Urothelium cell line (cell line): ENCODE results near the gene BID.
"Not testable (repeated sequence)": the region's sequence is repeated elsewhere in the genome, so short reads cannot be mapped to it uniquely, and the experiment has no call there.

Experiments used
- DNase-seq: peaks from one replicate; pipeline ENCODE4 v3.0.0; 2011; ENCODE audit warnings: low spot score, mixed read lengths
- FAIRE-seq: peaks from 2 replicates; lab custom pipeline; 2011; peaks lifted over from hg19 to GRCh38; lab: Jason Lieb, UNC

BID gene

DNA sequence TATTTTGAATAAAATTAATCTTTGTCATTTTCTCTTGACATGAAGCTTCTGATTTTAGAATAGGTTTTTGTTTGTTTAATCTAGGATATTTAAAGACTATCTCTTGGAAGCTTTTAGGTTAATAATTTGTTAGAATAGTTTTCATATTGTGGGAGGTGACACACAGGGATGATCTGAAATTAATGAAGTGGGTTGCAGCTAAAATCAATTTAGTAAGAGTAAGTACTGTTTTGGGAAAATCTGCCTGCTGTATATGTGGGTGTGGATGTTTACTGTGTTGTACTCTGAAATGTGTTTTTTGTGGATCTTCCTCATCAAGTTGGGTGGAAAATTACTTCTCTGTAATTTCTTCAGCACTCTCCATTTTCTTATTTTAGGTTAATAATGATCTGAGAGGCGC, 67.3 kb downstream of the BID start:
- DNase-seq (no peak), FAIRE-seq (no peak)

GRCh38 chr22:17705951-17706900, 68.0 kb downstream of the BID start:
- FAIRE-seq: peak; percentile 5

DNA sequence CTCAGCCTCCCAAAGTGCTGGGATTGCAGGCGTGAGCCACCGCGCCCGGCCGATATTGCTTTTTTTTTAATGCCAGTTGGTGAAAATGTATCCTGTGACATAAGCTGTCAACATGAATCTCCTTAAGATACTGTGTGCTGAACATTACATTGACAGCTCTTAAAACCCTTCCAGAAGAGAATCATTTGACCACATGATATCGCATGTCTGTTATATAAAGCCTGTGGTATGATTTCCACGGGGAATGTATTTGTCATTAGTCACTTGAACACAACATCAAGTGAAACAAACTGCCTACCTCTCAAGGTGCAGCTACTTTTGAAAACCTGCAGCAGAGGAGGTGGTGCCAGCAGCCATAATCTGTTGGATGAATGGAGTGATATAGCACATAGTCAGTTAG, 68.7 kb downstream of the BID start:
- FAIRE-seq: no peak

More at GRCh38 chr22:17705951-17706900, 68.0 kb downstream of the BID start:
- peak; percentile 82 for DNase-seq

DNA sequence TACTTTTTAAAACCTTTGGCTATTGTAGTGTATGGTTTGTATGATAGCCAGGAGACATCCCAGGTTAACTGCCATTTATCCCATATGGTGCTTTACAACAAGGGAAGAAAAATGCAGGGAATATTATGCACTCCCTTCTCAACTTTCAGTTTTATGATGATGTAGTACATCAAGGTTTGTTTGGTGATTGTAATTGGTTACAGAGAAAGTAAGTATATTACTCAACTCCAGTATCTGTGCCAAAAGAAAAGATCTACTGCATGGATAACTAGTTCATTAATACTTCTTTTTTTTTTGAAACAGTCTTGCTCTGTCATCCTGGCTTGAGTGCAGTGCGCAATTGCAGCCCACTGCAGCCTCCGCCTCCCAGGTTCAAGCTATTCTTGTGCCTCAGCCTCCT, 70.5 kb downstream of the BID start:
- FAIRE-seq: no peak

More for the DNA sequence above, 68.7 kb downstream of the BID start:
- DNase-seq: no peak

GRCh38 chr22:17700778-17701177, 73.5 kb downstream of the BID start:
- no peak for DNase-seq
- FAIRE-seq: no peak

More for the DNA sequence above, 70.5 kb downstream of the BID start:
- DNase-seq: no peak

DNA sequence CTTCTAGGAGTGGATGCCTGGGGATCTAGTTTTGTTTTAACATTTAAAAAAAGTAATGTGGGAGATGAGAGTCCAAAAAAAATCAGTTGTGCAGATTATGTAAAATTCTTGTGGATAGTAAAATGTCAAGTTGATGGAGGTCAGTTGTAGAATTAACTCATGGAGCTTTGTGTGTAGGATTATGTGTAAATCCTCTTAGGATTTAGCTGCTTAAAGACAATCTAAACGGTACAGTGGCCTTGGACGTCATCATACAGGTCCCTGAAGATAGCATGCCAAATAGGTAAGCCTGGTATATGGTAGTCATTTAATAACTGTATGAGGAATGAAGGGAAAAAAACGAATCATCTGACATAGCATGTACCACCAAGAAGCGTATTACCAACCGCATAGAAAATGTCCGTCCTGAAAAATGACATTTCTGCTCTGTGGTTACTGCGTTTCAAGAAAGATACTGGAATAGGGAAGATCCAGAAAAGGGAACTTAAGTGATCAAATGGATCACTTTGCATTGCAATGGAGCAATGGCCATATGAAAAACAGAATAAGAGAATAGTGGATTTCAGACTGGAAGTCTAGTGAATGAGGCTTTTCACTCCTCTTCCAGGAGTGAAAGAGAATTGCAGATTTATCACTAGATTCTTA, 74.5 kb downstream of the BID start:
- DNase-seq: no peak
- no peak for FAIRE-seq

DNA sequence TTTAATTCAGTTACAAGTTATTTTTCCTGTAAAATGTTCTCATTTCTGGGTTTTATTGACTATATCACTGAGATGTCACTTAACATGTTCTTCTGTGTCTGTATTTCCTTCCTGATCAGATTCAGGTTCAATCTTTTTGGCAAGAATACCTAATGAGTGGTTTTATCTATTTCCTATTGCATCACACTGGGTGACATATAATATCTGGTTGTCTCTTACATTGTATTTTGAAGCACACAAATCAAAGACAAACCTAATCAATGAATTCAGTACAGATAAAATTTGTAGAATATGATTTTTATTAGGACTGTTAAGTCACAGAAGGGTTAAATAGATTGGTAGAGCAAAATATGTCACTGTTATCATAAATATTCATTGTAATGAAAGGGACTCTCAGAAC, 75.3 kb downstream of the BID start:
- no peak for DNase-seq
- FAIRE-seq: no peak

DNA sequence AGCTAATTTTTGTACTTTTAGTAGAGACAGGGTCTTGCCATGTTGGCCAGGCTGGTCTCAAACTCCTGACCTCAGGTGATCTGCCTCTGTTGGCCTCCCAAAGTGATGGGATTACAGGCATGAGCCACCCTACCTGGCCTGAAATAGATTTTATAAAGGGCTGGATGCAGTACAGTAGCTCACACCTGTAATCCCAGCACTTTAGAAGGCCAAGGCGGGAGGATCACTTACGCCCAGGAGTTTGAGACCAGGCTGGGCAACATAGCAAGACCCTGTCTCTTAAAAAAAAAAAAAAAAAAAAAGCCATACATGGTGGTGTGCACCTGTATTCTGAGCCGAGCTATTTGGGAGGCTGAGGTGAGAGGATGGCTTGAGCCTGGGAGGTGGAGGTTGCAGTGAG, 76.0 kb downstream of the BID start:
- FAIRE-seq, DNase-seq: not testable (repeated sequence)

DNA sequence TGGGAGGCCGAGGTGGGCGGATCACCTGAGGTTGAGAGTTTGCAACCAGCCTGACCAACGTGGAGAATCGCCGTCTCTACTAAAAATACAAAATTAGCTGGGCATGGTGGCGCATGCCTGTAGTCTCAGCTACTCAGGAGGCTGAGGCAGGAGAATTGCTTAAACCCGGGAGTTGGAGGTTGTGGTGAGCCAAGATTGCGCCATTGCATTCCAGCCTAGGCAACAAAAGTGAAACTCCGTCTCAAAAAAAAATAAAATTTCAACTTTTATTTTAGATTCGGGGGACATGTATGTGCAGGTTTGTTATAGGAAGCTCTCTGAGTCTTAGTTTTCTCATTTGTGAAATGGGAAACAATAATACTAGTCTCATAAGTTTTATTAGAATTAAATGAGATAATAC, 77.1 kb downstream of the BID start:
- FAIRE-seq, DNase-seq: not testable (repeated sequence)

DNA sequence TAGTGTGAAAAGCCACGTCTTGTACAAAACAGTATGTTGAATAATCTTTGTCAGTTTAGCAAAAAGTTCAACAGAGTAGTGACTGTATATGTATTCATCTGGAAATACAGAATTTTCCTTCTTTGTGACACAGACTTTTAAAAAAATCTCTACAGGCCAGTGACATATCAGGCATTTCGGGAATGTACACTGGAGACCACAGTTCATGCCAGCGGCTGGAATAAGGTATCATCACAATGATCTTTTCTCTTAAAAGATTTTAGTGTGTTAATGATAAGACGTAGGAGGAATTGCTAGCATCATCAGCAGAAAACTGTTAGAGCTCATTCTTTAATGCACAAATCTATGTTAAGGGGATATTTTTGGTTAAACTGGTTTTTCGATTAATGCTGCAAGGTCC, 78.3 kb downstream of the BID start:
- no peak for DNase-seq
- no peak for FAIRE-seq

DNA sequence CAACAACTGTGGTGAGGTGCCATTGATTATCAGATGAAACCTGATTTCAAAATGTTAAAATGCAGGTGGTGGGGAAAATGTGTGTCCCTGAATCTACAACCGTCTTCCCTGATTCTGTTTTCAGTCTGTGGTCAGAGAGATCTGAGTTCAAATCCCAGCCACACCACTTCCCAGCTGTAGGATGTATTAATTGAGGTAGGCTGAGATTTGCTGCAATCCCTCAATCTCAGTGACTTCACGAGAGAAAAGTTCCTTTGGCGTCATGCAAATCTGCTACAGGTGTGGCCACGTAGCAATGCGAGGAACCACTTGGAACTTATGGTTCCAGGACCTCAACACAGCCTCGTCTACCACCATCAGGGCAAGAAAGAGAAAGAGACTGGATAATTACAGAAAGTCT, 79.5 kb downstream of the BID start:
- DNase-seq (no peak), FAIRE-seq (no peak)

DNA sequence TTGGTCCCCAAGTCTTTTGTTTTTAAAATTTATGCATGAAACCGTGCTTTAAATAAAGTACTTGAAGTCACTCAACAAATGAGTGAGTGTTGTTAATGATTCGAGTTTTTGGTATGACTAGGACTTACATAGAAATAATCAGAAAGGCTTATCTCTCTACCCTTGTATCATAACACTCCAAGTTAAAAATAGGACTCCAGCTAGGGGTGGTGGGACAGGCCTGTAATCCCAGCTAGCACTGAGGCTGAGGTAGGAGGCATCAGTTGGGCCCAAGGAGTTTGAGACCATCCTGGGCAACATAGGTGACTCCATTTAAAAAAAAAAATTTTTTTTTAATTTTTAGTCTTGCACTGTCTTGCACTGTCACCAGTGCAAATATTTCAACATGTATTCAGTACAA, 80.1 kb downstream of the BID start:
- DNase-seq (no peak), FAIRE-seq (no peak)

- FAIRE-seq (no peak), DNase-seq (no peak)
These were observed 81.4 kb downstream of the BID start for GRCh38 chr22:17692841-17693240.

DNA sequence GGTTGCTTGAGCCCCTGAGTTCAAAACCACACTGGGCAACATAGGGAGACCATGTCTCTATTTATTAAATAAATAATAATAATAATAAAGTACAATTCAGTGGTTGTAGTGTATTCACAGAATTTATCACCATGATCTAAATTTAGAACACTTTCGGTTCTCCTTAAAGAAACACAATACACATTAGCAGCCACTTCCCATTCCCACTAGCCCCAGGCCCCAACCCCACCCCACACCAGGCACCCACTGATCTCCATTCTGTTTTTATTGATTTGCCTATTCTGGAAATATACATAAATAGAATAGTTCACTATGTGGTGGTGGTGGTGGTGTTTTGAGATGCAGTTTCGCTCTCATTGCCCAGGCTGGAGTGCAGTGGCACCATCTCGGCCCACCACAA, 90.0 kb downstream of the BID start:
- FAIRE-seq (no peak), DNase-seq (no peak)
